MM.1S (cell line): Measurements from ENCODE around the gene RNF220.

Experiments used
- DNase-seq: peaks from one replicate; pipeline ENCODE4 v3.0.0-alpha.2; 2015
- H2AFZ ChIP-seq: fragments of 300-600 bp; sonication (generic); 2 replicates; pipeline ENCODE4 v1.6.0; 2016; ENCODE audit warnings: antibody characterized with exemption, low read length
- H3F3A ChIP-seq: fragments of 300-600 bp; sonication (generic); 2 replicates; pipeline ENCODE4 v1.6.1; 2016; ENCODE audit warnings: mild to moderate bottlenecking, antibody characterized with exemption, low read length, moderate library complexity, mixed read lengths; ENCODE audit not compliant: insufficient read depth
- H3K27ac ChIP-seq: fragments of 300-600 bp; sonication (generic); 2 replicates; pipeline ENCODE4 v1.5.1; 2016; ENCODE audit warnings: mild to moderate bottlenecking, low read length
- H3K27me3 ChIP-seq: fragments of 300-600 bp; sonication (generic); replicated peaks from 2 replicates; pipeline ENCODE4 v1.6.0; 2016; ENCODE audit warnings: low read length; ENCODE audit not compliant: insufficient read depth
- H3K36me3 ChIP-seq: fragments of 300-600 bp; sonication (generic); replicated peaks from 2 replicates; pipeline ENCODE4 v1.6.1; 2016; ENCODE audit warnings: mild to moderate bottlenecking, low read length, mixed read lengths; ENCODE audit not compliant: insufficient read depth
- H3K4me1 ChIP-seq: fragments of 300-600 bp; sonication (generic); 2 replicates; pipeline ENCODE4 v1.6.1; 2016; ENCODE audit warnings: low read length, mixed read lengths
- H3K4me2 ChIP-seq: fragments of 300-600 bp; sonication (generic); 2 replicates; pipeline ENCODE4 v1.6.0; 2016; ENCODE audit warnings: low read depth, low read length
- H3K4me3 ChIP-seq: fragments of 300-600 bp; sonication (generic); 2 replicates; pipeline ENCODE4 v1.5.1; 2016; ENCODE audit warnings: low read length, mixed read lengths
- H3K79me2 ChIP-seq: fragments of 300-600 bp; sonication (generic); 2 replicates; pipeline ENCODE4 v1.6.1; 2016; ENCODE audit warnings: mixed run types, low read length, mixed read lengths
- H3K9ac ChIP-seq: fragments of 300-600 bp; sonication (generic); 2 replicates; pipeline ENCODE4 v1.6.1; 2016; ENCODE audit warnings: low read length, mixed read lengths
- H3K9me2 ChIP-seq: fragments of 300-600 bp; sonication (generic); replicated peaks from 2 replicates; pipeline ENCODE4 v1.6.1; 2016; ENCODE audit warnings: mild to moderate bottlenecking, low read length, mixed read lengths; ENCODE audit not compliant: insufficient read depth
- H3K9me3 ChIP-seq: fragments of 300-600 bp; sonication (generic); replicated peaks from 2 replicates; pipeline ENCODE4 v1.6.1; 2016; ENCODE audit warnings: mild to moderate bottlenecking, low read length, mixed read lengths; ENCODE audit not compliant: insufficient read depth
- H4K20me1 ChIP-seq: fragments of 300-600 bp; sonication (generic); 2 replicates; pipeline ENCODE4 v1.6.1; 2016; ENCODE audit warnings: mild to moderate bottlenecking, low read length, moderate library complexity, mixed read lengths; ENCODE audit not compliant: insufficient read depth
- EZH2 ChIP-seq: fragments of 300-600 bp; sonication (generic); optimal IDR thresholded peaks from 2 replicates; pipeline ENCODE3; 2017; ENCODE audit warnings: low read depth, mild to moderate bottlenecking, antibody characterized with exemption, low read length, mixed read lengths
- EZH2phosphoT487 ChIP-seq: fragments of 300-600 bp; sonication (generic); IDR thresholded peaks from 2 replicates; pipeline ENCODE4 v1.6.1; 2018; ENCODE audit warnings: antibody characterized with exemption, low read length
- TF ChIP-seq, protein P1 (sequence below): fragments of 300-600 bp; sonication (generic); IDR thresholded peaks from 2 replicates; pipeline ENCODE4 v1.5.1; 2016; ENCODE audit warnings: antibody characterized with exemption, low read length, mixed read lengths

RNF220 gene

DNA sequence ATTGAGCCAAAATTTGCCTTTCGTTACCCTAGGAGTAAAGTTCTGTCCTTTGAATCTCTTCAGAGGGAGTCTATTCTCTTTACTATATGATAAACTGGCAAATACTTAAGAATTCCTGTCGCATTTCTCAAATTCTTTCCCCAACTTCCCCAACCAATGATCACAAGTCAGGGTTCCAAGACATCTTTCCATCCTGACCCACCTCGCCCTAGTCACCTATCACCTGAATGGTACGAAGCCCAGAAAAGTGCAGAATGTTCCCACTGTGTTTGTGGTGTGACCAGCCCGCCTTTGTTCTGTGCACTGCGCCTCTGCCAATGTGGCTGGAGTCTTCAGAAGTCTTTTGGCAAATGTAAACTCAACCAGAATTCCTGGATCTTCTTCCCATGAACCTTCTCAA, 132.5 kb downstream of the RNF220 start:
- H3K36me3 ChIP-seq, result no peaks in the 10 kb centered on the region
- no peak overlapping the region for H3K9ac ChIP-seq
- H3K4me2 ChIP-seq, result no peak overlapping the region
- H3K4me1 ChIP-seq, result no peaks in the 10 kb centered on the region
- no peaks in the 10 kb centered on the region for H3F3A ChIP-seq
- H3K4me3 ChIP-seq, result no peak overlapping the region
- H4K20me1 ChIP-seq, result no peaks in the 10 kb centered on the region
- no peaks in the 10 kb centered on the region for H3K9me2 ChIP-seq
- H3K9me3 ChIP-seq, result no peaks in the 10 kb centered on the region
- no peaks in the 10 kb centered on the region for H3K27me3 ChIP-seq
- TF ChIP-seq, protein P1, sequence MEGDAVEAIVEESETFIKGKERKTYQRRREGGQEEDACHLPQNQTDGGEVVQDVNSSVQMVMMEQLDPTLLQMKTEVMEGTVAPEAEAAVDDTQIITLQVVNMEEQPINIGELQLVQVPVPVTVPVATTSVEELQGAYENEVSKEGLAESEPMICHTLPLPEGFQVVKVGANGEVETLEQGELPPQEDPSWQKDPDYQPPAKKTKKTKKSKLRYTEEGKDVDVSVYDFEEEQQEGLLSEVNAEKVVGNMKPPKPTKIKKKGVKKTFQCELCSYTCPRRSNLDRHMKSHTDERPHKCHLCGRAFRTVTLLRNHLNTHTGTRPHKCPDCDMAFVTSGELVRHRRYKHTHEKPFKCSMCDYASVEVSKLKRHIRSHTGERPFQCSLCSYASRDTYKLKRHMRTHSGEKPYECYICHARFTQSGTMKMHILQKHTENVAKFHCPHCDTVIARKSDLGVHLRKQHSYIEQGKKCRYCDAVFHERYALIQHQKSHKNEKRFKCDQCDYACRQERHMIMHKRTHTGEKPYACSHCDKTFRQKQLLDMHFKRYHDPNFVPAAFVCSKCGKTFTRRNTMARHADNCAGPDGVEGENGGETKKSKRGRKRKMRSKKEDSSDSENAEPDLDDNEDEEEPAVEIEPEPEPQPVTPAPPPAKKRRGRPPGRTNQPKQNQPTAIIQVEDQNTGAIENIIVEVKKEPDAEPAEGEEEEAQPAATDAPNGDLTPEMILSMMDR, result no peak
- TF ChIP-seq EZH2phosphoT487 (no peak), EZH2 (no peak)
- no peak overlapping the region for H2AFZ ChIP-seq
- no peaks in the 10 kb centered on the region for H3K79me2 ChIP-seq
- DNase-seq, result no peak
- no peak overlapping the region for H3K27ac ChIP-seq

DNA sequence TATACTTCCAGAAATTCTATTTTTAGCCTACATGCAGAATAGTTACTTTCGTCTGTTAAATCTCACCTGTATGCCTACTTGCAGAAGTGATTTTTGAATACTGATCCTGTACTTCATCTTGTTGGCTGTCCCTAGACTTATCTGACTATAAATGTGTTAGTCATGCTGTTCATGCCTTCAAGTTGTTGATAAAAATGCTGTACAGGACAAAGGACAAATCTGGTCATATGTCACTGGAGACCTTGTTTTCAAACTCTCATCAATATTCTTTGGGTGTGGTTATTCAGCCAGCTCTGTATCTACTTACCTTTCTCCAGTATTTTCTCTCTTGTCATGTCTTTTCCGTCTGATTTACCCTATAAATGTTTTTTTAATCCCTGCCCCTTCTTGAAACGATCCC, 132.9 kb downstream of the RNF220 start:
- Histone ChIP-seq H3K9me3 (no peaks in the 10 kb centered on the region), H3K27ac (no peak overlapping the region), H3F3A (no peaks in the 10 kb centered on the region), H4K20me1 (no peaks in the 10 kb centered on the region), H3K9me2 (no peaks in the 10 kb centered on the region), H3K27me3 (no peaks in the 10 kb centered on the region), H3K79me2 (no peaks in the 10 kb centered on the region), H3K4me1 (no peaks in the 10 kb centered on the region), H3K9ac (no peak overlapping the region), H3K36me3 (no peaks in the 10 kb centered on the region), H2AFZ (no peak overlapping the region), H3K4me2 (no peak overlapping the region), H3K4me3 (no peak overlapping the region)
- no peak for DNase-seq
- TF ChIP-seq EZH2phosphoT487 (no peak), EZH2 (no peak)
- TF ChIP-seq, protein P1, result no peak

DNA sequence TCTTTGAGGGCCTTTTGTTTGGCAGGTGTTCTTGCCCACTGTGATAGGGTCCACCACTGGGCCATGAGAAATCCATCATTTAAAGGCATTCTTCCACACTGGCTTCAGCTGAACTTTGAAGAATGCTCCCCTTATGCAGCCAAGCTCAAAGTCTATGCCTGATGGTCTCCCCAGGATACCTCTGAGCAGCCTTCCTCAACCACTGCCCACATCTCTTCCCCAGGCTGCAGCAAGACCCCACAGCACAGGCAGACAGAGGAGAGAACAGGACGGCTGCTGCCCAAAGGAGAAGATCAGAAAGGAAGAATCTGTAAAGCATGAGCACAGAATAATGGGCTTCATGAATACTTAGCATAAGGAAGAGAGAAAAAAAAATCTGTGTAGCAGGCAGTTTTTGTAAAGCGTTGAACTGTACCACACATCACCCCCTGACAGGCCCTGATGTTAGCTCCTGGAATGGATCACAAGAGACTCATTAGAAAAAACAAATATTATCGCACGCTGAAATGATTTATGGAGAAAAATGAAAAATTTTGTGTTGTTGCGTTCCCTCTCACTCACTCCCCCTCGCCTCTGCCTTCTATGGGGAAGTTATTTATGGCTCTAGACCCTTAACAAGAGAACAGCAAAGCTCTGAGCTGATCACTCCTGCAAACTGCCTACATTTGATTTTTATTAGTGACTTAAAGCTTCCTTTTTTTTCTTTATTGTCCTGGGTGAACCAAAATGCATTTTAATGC, 135.1 kb downstream of the RNF220 start:
- no peak for DNase-seq
- H3K79me2 ChIP-seq, result no peaks in the 10 kb centered on the region
- no peaks in the 10 kb centered on the region for H3K9me2 ChIP-seq
- no peaks in the 10 kb centered on the region for H3K9me3 ChIP-seq
- no peaks in the 10 kb centered on the region for H3K4me1 ChIP-seq
- no peak overlapping the region for H2AFZ ChIP-seq
- no peak overlapping the region for H3K4me2 ChIP-seq
- TF ChIP-seq, protein P1, result no peak
- no peak for TF ChIP-seq EZH2
- TF ChIP-seq EZH2phosphoT487, result no peak
- H3K27me3 ChIP-seq, result 0 out of 2 replicates have a peak, but pooled peaks cover 12% of the 10 kb centered on the region
- H3K27ac ChIP-seq, result no peak overlapping the region
- no peaks in the 10 kb centered on the region for H3K36me3 ChIP-seq
- no peaks in the 10 kb centered on the region for H3F3A ChIP-seq
- no peak overlapping the region for H3K9ac ChIP-seq
- no peak overlapping the region for H3K4me3 ChIP-seq
- H4K20me1 ChIP-seq, result no peaks in the 10 kb centered on the region
